Measurements from ENCODE around the gene MID1. TPM values are rescaled to one million over a fixed set of nuclear protein-coding genes. Genes with fewer than 3 reads are reported as not detected.

MID1 gene
- polyA plus RNA-seq, 3 donors: 23.7 to 32.6 (median 32.0) TPM

DNA sequence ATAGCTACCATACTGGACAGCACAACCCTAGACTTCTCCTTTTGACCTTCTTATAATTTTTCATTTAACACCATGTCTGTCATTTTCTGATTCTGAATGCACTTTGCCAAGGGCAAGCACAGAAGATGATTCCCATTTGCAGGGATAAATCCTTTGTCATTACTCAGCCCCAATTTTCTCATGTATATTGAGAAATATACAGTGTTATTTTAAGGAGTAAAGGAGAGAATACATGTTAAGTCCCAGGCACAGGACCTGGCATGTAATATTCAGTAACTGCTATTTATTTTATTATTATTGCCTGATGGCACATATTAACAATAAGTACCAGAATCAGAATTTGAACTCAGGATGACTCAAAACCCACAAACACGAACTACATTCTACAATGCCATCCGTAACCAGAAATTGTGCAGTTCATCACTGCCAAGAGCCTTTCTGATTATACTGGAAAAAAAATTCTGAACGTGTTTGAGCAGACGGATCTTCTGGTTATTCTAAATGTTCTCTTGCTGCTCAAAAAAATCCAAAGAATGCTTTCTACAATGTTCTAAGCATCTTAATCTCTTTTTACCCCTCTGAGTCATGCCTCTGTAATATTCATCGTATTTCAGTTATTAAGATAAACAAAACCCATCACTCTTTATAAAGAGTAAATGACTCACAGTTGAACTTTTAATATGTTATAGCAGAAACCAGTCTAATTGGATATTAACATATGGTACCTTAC is 170.0 kb downstream of the MID1 start:
- DNase-seq: no peak

- no peak for DNase-seq
Measured at GRCh38 chrX:10447564-10448214, 172.7 kb downstream of the MID1 start.

GRCh38 chrX:10444204-10444603 is 176.2 kb downstream of the MID1 start:
- DNase-seq: no peak

- DNase-seq: no peak
Measured at GRCh38 chrX:10441464-10441863, 178.9 kb downstream of the MID1 start.

DNA sequence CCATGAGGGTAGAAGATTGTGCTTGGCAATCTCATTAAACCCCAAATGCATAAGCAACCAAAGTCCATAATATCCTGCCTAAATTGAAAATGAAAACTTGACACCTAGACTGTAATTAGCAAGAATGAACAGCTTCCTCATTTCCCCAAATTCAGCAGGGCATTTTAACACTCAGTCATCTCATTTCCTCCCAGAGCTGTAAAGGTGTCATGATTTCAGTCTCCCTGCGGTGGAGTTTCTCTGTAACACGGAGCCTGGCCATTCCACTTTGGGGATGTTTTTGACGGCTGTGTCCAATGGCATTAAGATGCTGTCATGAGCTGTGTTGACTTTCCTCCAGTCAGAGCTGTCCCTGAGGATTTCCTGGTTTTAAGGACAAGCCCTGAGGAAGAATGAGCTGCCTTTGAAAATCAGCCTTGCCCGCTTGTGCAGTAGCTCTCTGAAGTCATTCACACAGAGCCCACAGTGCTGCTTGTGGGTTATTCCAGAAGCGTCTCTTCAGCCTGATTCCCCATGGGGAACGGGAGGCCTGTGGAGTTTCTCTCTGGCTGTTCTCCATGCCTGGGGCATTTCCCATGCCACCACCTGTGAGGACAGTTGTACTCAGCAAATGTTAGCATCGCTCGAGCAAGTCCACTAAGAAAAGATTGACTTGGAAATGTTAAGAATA is 187.0 kb downstream of the MID1 start:
- DNase-seq: no peak

DNA sequence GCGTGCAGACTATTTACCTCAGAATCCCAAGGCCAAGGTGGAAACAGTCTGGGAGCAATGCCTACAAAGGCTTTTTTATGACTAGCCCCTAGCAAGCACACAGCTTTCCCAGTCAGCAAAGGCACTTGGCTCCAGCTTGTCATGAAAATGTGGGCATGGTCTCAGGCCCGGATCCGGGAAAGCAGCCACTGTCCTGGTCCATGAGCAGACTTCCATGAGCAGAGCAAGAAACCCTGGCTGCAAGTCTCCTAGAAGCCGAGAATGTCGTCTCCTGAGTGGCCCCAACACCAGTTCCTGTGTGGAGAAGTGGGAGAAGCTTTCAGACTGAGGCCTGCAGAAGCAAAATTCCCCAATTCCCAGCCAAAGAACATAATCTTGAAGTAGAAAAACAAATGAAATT is 190.5 kb downstream of the MID1 start:
- no peak for DNase-seq

DNA sequence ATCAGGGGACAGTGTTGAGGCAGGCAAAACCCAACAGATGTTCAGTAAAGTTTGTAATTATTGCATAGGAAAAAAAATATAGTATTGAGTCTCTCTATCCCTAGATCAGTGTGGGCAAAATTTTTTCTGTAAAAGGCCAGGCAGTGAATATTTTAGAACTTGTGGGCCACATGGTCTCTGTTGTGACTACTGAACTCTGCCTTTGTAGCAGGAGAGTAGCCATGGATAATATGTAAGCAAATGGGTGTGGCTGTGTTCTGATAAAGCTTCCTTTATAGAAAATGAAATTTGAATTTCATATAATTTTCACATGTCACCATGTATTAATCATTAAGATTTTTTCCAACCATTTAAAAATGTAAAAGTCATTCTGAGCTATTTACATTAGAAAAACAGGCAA is 193.1 kb downstream of the MID1 start:
- DNase-seq: no peak

DNA sequence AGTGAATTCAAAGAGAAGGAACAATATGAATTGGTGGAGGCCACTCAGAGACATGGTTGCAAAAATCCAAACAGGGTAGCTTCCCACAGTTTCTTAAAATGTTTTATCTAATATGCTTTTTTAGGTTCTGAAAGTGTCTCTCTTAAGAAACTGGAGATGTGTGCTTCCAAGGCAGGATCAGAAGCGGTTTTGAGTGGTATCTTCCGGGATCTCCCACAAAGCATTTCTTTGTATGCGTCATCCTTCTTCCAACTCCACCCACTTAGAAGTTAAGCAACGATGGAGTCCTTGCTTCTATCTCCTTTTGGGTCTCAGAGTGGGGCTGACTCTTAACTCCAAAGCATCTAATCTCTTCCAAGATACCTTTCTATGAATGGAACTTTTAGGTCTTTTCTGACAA is 196.7 kb downstream of the MID1 start:
- DNase-seq: no peak

DNA sequence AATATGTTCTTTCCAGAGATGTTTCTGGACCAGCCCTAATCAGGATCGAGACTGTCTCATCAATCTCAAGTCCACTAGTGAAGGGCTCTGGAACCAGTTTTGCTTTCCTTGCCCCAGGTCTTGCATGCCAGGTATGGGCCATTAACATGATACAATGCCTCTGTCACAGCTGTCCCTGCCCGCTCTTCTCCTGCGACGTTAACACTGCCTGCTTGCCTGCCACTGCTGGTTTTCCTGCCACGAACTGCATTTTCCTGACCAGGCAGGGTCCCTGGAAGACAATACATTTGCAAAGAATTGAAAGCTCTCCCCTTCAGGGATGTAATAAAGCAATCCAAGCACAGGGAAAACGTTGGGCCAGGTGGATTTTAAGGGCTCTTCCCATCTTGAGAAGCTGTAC is 200.3 kb downstream of the MID1 start:
- no peak for DNase-seq

GRCh38 chrX:10416424-10416823 is 204.0 kb downstream of the MID1 start:
- no peak for DNase-seq

DNA sequence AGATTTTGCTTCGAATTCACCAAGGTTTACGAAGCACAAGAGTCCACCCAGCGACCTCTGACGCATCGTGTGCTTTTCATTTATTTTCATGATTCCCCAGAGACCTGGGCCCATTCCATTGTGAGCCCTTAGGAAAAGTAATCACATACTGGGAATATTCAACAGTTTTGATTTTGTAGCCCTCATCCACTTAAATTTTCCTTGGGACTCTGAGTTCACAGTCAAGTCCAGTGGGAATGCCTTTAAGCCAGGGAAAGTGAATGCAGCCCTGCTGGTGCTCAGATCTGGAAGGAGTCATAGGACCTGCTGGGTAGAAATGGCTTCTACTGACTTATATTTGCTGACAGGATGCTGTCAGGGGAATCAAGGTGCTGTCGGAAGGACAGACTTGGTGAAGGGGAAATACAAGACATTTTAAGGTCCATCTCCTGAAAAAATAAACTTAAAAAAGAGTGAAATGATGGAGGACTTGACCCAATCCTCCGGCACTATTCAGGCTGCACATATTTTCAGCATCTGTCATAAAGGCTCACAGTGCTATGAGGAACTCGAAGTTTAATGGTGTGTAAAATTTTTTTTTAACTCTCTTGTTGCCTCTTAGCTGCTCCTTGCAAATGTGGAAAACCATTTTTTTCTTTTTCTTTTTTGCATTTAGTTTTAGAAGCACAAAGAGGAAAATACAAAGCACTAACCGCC is 204.9 kb downstream of the MID1 start:
- DNase-seq: no peak

- DNase-seq: no peak
Measured at GRCh38 chrX:10414862-10415261, 205.5 kb downstream of the MID1 start.

DNA sequence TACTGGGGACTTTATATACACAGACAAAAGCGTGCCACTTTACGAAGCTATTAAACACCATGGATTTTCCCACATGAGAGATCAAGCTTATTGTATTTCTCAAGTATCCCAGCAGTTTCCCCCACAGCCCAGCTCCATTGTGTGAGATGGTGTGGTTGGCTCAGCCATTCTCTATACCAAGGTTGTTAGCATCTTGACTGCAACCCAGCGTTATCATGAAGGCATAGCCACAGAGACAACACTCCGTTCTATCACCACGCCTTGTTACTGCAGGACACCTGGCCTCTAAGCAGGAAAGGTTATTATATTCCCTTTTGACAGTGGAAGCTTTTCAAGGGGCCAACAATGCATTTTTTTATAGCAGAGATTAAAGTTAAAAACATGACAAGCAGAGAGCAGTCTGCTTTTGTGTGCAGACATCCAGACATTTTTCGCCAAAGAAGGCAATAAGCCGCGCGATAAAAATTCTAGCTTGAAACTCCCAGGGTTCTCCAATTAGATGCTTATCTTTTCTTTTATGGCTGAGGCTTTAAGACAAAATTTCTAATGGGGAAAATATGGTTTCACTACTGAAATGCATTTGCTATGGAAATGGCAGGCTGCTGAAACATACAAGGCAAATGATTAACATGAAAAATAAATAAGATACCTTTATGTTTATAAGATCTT is 206.1 kb downstream of the MID1 start:
- DNase-seq: no peak

GRCh38 chrX:10404436-10404835 is 215.9 kb downstream of the MID1 start:
- DNase-seq: no peak

DNA sequence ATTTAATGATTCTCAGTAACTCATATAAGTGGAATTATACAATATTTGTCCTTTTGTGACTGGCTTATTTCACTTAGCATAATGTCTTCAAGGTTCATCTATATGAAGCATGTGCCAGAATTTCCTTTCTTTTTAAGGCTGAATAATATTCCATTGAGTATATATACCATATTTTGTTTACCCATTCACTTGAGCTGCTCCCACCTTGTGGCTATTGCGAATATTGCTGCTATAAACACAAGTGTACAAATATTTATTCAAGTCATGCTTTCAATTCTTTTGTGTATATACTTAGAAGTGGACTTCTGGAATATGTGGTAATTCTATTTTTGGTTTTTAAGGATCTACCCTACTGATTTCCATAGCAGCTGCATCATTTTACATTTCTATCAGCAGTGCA is 219.1 kb downstream of the MID1 start:
- DNase-seq: no peak

- no peak for DNase-seq
Measured at GRCh38 chrX:10399043-10399741, 221.2 kb downstream of the MID1 start.

- DNase-seq: no peak
Measured at GRCh38 chrX:10398215-10398614, 222.2 kb downstream of the MID1 start.

DNA sequence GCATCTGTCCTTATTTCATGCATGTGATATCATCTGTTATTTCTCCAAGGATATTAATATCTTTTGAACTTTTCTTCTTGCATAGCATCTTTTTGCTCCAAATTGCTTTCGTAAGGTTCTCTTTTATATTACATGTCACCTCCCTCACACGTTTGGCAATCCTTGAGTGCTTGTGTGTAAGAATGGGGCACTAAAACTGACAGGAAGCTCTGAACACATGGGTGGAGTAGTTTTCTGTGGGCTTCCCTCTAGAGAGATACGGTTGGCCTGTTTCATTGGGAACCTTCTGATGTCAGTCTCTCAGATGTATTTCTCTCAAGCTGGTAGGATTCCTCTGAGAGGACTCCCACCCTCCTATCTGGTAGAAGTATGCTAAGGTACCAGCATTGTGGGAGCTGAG is 223.0 kb downstream of the MID1 start:
- no peak for DNase-seq

- DNase-seq: no peak
Measured at GRCh38 chrX:10395643-10396042, 224.7 kb downstream of the MID1 start.
